ENCODE results near the gene LPIN2. TPM values are rescaled to one million over a fixed set of nuclear protein-coding genes. Genes with fewer than 3 reads are reported as not detected.

Gene LPIN2
- total RNA-seq, 4 donors from 2014 or later: 4.9 to 9.1 (median 8.2) TPM

- in situ Hi-C loops (cut with MboI; ENCODE audit: low sequenced_read_pairs in 4 of 4) (no loop called here), intact Hi-C loops (cut with DNase I; ENCODE audit: low total_unique reads) (no loop called here)
- no peak for DNase-seq
- no peak overlapping the region for H3K27ac ChIP-seq
- no peaks in the 10 kb centered on the region for H3K27me3 ChIP-seq
- no peak for TF ChIP-seq CTCF (IDR thresholded peaks at IDR 0.05 in 4 of 5, conservative IDR thresholded peaks at IDR 0.05 in 1 of 5)
- TF ChIP-seq POLR2A (IDR thresholded peaks at IDR 0.05): no peak
- no peaks in the 10 kb centered on the region for H3K9me3 ChIP-seq
- H3K36me3 ChIP-seq: no peaks in the 10 kb centered on the region
- no peak overlapping the region for H3K4me3 ChIP-seq
- peaks cover 16 to 43% of the 10 kb centered on the region in 2 donors for H3K4me1 ChIP-seq
- no peak for ATAC-seq
These were observed 43.2 kb downstream of the LPIN2 start for GRCh38 chr18:2969695-2970094.

- Histone ChIP-seq H3K36me3 (no peaks in the 10 kb centered on the region), H3K4me1 (peaks cover 16 to 43% of the 10 kb centered on the region in 2 donors), H3K4me3 (no peak overlapping the region), H3K9me3 (no peaks in the 10 kb centered on the region), H3K27ac (peak overlapping the region in 3 of 4 donors; percentile 11 to 25 (median 18)), H3K27me3 (no peaks in the 10 kb centered on the region)
- in situ Hi-C loops (cut with MboI; ENCODE audit: low sequenced_read_pairs in 4 of 4): no loop called here
- DNase-seq (no peak), ATAC-seq (no peak)
- TF ChIP-seq CTCF (IDR thresholded peaks at IDR 0.05 in 4 of 5, conservative IDR thresholded peaks at IDR 0.05 in 1 of 5) (no peak), POLR2A (IDR thresholded peaks at IDR 0.05) (no peak)
- intact Hi-C loops (cut with DNase I; ENCODE audit: low total_unique reads): no loop called here
These were observed 44.3 kb downstream of the LPIN2 start for GRCh38 chr18:2968606-2969005.

- ATAC-seq (no peak), DNase-seq (no peak)
- in situ Hi-C loops (cut with MboI; ENCODE audit: low sequenced_read_pairs in 4 of 4) (no loop called here), intact Hi-C loops (cut with DNase I; ENCODE audit: low total_unique reads) (no loop called here)
- no peak overlapping the region for H3K4me3 ChIP-seq
- TF ChIP-seq POLR2A (IDR thresholded peaks at IDR 0.05) (no peak), CTCF (IDR thresholded peaks at IDR 0.05 in 4 of 5, conservative IDR thresholded peaks at IDR 0.05 in 1 of 5) (no peak)
- H3K4me1 ChIP-seq: peaks cover 16 to 36% of the 10 kb centered on the region in 2 donors
- no peaks in the 10 kb centered on the region for H3K27me3 ChIP-seq
- H3K27ac ChIP-seq: peak overlapping the region in 3 of 4 donors; percentile 18 to 33 (median 25)
- H3K9me3 ChIP-seq: no peaks in the 10 kb centered on the region
- H3K36me3 ChIP-seq: no peaks in the 10 kb centered on the region
These were observed 45.1 kb downstream of the LPIN2 start for GRCh38 chr18:2967820-2968219.

- intact Hi-C loops (cut with DNase I; ENCODE audit: low total_unique reads) (no loop called here), in situ Hi-C loops (cut with MboI; ENCODE audit: low sequenced_read_pairs in 4 of 4) (no loop called here)
- Histone ChIP-seq H3K27me3 (no peaks in the 10 kb centered on the region), H3K4me3 (no peak overlapping the region), H3K27ac (peak overlapping the region in 1 of 4 donors; percentile 18), H3K9me3 (no peaks in the 10 kb centered on the region), H3K36me3 (no peaks in the 10 kb centered on the region), H3K4me1 (peaks cover 16 to 32% of the 10 kb centered on the region in 2 donors)
- ATAC-seq (no peak), DNase-seq (no peak)
- TF ChIP-seq POLR2A (IDR thresholded peaks at IDR 0.05) (no peak), CTCF (IDR thresholded peaks at IDR 0.05 in 4 of 5, conservative IDR thresholded peaks at IDR 0.05 in 1 of 5) (no peak)
These were observed 45.6 kb downstream of the LPIN2 start for GRCh38 chr18:2967357-2967756.

- Histone ChIP-seq H3K4me1 (peaks cover 15 to 32% of the 10 kb centered on the region in 2 donors), H3K27me3 (no peaks in the 10 kb centered on the region), H3K36me3 (no peaks in the 10 kb centered on the region), H3K4me3 (no peak overlapping the region), H3K27ac (no peak overlapping the region), H3K9me3 (no peaks in the 10 kb centered on the region)
- intact Hi-C loops (cut with DNase I; ENCODE audit: low total_unique reads): no loop called here
- TF ChIP-seq CTCF (IDR thresholded peaks at IDR 0.05 in 4 of 5, conservative IDR thresholded peaks at IDR 0.05 in 1 of 5) (no peak), POLR2A (IDR thresholded peaks at IDR 0.05) (no peak)
- ATAC-seq: no peak
- in situ Hi-C loops (cut with MboI; ENCODE audit: low sequenced_read_pairs in 4 of 4): no loop called here
- DNase-seq: no peak
These were observed 46.4 kb downstream of the LPIN2 start for GRCh38 chr18:2966560-2966959.

Data from gastrocnemius medialis (tissue), 4 donors.